Thyroid gland (tissue), 4 donors: Measurements from ENCODE around the gene SYT3.

Experiments used
- POLR2A ChIP-seq, 2 donors: fragments of 450-650 bp; IDR thresholded peaks; one replicate each; pipeline ENCODE4 v1.6.1; 2017; ENCODE audit warnings: antibody characterized with exemption in 2 of 2, mild to moderate bottlenecking in 2 of 2, moderate library complexity in 1 of 2
- TF ChIP-seq, protein P1 (sequence below), 6 experiments: fragments of 200-600 bp in 3 of 6; fragments of 450-650 bp in 3 of 6; sonication (generic) in 3 of 6; IDR thresholded peaks; one replicate each; pipeline ENCODE4 v1.5.1; 2016 to 2019; ENCODE audit warnings: antibody characterized with exemption in 6 of 6, mild to moderate bottlenecking in 2 of 6, inconsistent platforms in 1 of 6, moderate library complexity in 1 of 6

DNA sequence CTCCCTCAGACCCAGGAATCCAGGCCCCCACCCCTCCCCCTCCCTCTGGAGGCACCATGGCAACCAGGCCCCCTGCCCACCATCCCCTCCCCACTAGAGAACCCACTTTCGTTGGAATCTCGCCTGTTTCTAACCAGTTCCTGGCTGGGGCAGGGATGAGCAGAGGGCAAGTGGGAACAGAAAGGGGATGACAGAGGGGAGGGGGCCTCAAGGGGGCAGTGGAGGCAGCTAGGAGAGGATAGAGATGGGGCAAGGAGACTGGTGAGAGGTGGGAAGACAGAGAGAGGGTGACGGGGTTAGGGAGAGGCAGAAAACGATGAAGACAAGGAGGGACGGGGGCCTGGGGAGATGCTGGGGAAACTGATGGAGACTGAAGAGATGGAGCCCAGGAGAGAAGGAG is 9.0 kb upstream of the SYT3 start:
- no peak for TF ChIP-seq POLR2A (IDR thresholded peaks at IDR 0.05)
- TF ChIP-seq, protein P1, sequence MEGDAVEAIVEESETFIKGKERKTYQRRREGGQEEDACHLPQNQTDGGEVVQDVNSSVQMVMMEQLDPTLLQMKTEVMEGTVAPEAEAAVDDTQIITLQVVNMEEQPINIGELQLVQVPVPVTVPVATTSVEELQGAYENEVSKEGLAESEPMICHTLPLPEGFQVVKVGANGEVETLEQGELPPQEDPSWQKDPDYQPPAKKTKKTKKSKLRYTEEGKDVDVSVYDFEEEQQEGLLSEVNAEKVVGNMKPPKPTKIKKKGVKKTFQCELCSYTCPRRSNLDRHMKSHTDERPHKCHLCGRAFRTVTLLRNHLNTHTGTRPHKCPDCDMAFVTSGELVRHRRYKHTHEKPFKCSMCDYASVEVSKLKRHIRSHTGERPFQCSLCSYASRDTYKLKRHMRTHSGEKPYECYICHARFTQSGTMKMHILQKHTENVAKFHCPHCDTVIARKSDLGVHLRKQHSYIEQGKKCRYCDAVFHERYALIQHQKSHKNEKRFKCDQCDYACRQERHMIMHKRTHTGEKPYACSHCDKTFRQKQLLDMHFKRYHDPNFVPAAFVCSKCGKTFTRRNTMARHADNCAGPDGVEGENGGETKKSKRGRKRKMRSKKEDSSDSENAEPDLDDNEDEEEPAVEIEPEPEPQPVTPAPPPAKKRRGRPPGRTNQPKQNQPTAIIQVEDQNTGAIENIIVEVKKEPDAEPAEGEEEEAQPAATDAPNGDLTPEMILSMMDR (IDR thresholded peaks at IDR 0.05), result no peak
